ENCODE results near the gene PPIL1. TPM values are rescaled to one million over a fixed set of nuclear protein-coding genes. Genes with fewer than 3 reads are reported as not detected.
A peak's percentile ranks its signal among the peaks of the same experiment; 100 is the strongest.
"Not testable (repeated sequence)": the region's sequence is repeated elsewhere in the genome, so short reads cannot be mapped to it uniquely, and the experiment has no call there.

The PPIL1 gene
- total and polyA plus RNA-seq, 5 donors: 49.4 to 75.6 (median 67.5) TPM

- DNase-seq (no peak), ATAC-seq (no peak)
- no peak overlapping the region for H3K4me3 ChIP-seq (ENCODE audit: low read length)
- WGBS: 59% methylated on average over 4 of the region's 4 CpGs
- no peak overlapping the region for H3K27ac ChIP-seq (ENCODE audit: low read length)
- H3K9me3 ChIP-seq (ENCODE audit: control insufficient read depth, low read length): no peaks in the 10 kb centered on the region
- intact Hi-C loops (cut with DNase I): no loop called here
- peaks cover 4% of the 10 kb centered on the region for H3K4me1 ChIP-seq (ENCODE audit: control insufficient read depth, insufficient read depth, low read length)
- no peaks in the 10 kb centered on the region for H3K27me3 ChIP-seq (ENCODE audit: control insufficient read depth, insufficient read depth)
These were observed 37.4 kb upstream of the PPIL1 start for GRCh38 chr6:36912030-36912454.

GRCh38 chr6:36908747-36909146 is 34.1 kb upstream of the PPIL1 start:
- intact Hi-C loops (cut with DNase I): loop anchor here in 1 of 4 donors (10.0 kb wide), 1 partner anchor 66 kb away; no protein-coding TSS in a partner anchor
- H3K9me3 ChIP-seq (ENCODE audit: control insufficient read depth, low read length): no peaks in the 10 kb centered on the region
- ATAC-seq: no peak
- no peak for DNase-seq
- 64% methylated on average over 2 of the region's 2 CpGs for WGBS
- no peak overlapping the region for H3K4me3 ChIP-seq (ENCODE audit: low read length)
- H3K27ac ChIP-seq (ENCODE audit: low read length): peak overlapping the region; percentile 61
- H3K4me1 ChIP-seq (ENCODE audit: control insufficient read depth, insufficient read depth, low read length): peaks cover 6% of the 10 kb centered on the region
- H3K27me3 ChIP-seq (ENCODE audit: control insufficient read depth, insufficient read depth): no peaks in the 10 kb centered on the region

- ATAC-seq (peak; percentile 79 to 85), DNase-seq (peak; percentile 60 to 81 (median 72))
- H3K9me3 ChIP-seq (ENCODE audit: control insufficient read depth, low read length): no peaks in the 10 kb centered on the region
- intact Hi-C loops (cut with DNase I): loop anchor here in 1 of 4 donors (10.0 kb wide), 1 partner anchor 67 kb away; no protein-coding TSS in a partner anchor
- peaks cover 6% of the 10 kb centered on the region for H3K4me1 ChIP-seq (ENCODE audit: control insufficient read depth, insufficient read depth, low read length)
- peak overlapping the region; percentile 77 for H3K27ac ChIP-seq (ENCODE audit: low read length)
- no peaks in the 10 kb centered on the region for H3K27me3 ChIP-seq (ENCODE audit: control insufficient read depth, insufficient read depth)
- no peak overlapping the region for H3K4me3 ChIP-seq (ENCODE audit: low read length)
- 38% methylated on average over 5 of the region's 5 CpGs for WGBS
These were observed 33.2 kb upstream of the PPIL1 start for GRCh38 chr6:36907781-36908180.

- peak; percentile 83 for ATAC-seq
- H3K4me3 ChIP-seq (ENCODE audit: low read length): no peak overlapping the region
- intact Hi-C loops (cut with DNase I): loop anchor here in 1 of 4 donors (10.0 kb wide), 1 partner anchor 68 kb away; no protein-coding TSS in a partner anchor
These were observed 32.1 kb upstream of the PPIL1 start for GRCh38 chr6:36906539-36907325.

GRCh38 chr6:36904851-36905393 is 30.3 kb upstream of the PPIL1 start:
- Histone ChIP-seq H3K9me3 (ENCODE audit: control insufficient read depth, low read length) (no peaks in the 10 kb centered on the region), H3K27me3 (ENCODE audit: control insufficient read depth, insufficient read depth) (no peaks in the 10 kb centered on the region), H3K4me1 (ENCODE audit: control insufficient read depth, insufficient read depth, low read length) (peaks cover 6% of the 10 kb centered on the region), H3K4me3 (ENCODE audit: low read length) (no peak overlapping the region), H3K27ac (ENCODE audit: low read length) (no peak overlapping the region)
- intact Hi-C loops (cut with DNase I): loop anchor here in 1 of 4 donors (10.0 kb wide), 1 partner anchor 70 kb away; no protein-coding TSS in a partner anchor
- 99% methylated on average over 5 of the region's 5 CpGs for WGBS
- no peak for ATAC-seq
- DNase-seq: no peak

More at GRCh38 chr6:36906539-36907325, 32.1 kb upstream of the PPIL1 start:
- H3K4me1 ChIP-seq (ENCODE audit: control insufficient read depth, insufficient read depth, low read length): peaks cover 6% of the 10 kb centered on the region
- H3K9me3 ChIP-seq (ENCODE audit: control insufficient read depth, low read length): no peaks in the 10 kb centered on the region
- H3K27ac ChIP-seq (ENCODE audit: low read length): peak overlapping the region; percentile 75
- peak; percentile 59 to 83 (median 82) for DNase-seq
- 21% methylated on average over 2 of the region's 2 CpGs for WGBS
- H3K27me3 ChIP-seq (ENCODE audit: control insufficient read depth, insufficient read depth): no peaks in the 10 kb centered on the region

GRCh38 chr6:36904114-36904513 is 29.5 kb upstream of the PPIL1 start:
- WGBS: 76% methylated on average over 4 of the region's 4 CpGs
- Histone ChIP-seq H3K4me3 (ENCODE audit: low read length) (no peak overlapping the region), H3K4me1 (ENCODE audit: control insufficient read depth, insufficient read depth, low read length) (peaks cover 6% of the 10 kb centered on the region), H3K9me3 (ENCODE audit: control insufficient read depth, low read length) (no peaks in the 10 kb centered on the region), H3K27me3 (ENCODE audit: control insufficient read depth, insufficient read depth) (no peaks in the 10 kb centered on the region), H3K27ac (ENCODE audit: low read length) (no peak overlapping the region)
- ATAC-seq (no peak), DNase-seq (no peak)
- intact Hi-C loops (cut with DNase I): loop anchor here in 1 of 4 donors (10.0 kb wide), 1 partner anchor 71 kb away; no protein-coding TSS in a partner anchor

GRCh38 chr6:36897609-36898008 is 23.0 kb upstream of the PPIL1 start:
- Histone ChIP-seq H3K4me1 (ENCODE audit: control insufficient read depth, insufficient read depth, low read length) (no peaks in the 10 kb centered on the region), H3K9me3 (ENCODE audit: control insufficient read depth, low read length) (no peaks in the 10 kb centered on the region), H3K4me3 (ENCODE audit: low read length) (no peak overlapping the region), H3K27ac (ENCODE audit: low read length) (no peak overlapping the region), H3K27me3 (ENCODE audit: control insufficient read depth, insufficient read depth) (no peaks in the 10 kb centered on the region)
- intact Hi-C loops (cut with DNase I): loop anchor here in 1 of 4 donors (10.0 kb wide), 1 partner anchor 107 kb away; the partner anchor contains the start of gene FGD2
- ATAC-seq (peak in 1 of 2 donors; percentile 63), DNase-seq (no peak)
- 86% methylated on average over 6 of the region's 6 CpGs for WGBS

- Histone ChIP-seq H3K9me3 (ENCODE audit: control insufficient read depth, low read length) (no peaks in the 10 kb centered on the region), H3K27ac (ENCODE audit: low read length) (no peak overlapping the region), H3K4me1 (ENCODE audit: control insufficient read depth, insufficient read depth, low read length) (no peaks in the 10 kb centered on the region), H3K27me3 (ENCODE audit: control insufficient read depth, insufficient read depth) (no peaks in the 10 kb centered on the region), H3K4me3 (ENCODE audit: low read length) (no peak overlapping the region)
- 93% methylated on average over 8 of the region's 8 CpGs for WGBS
- no peak for DNase-seq
- intact Hi-C loops (cut with DNase I): loop anchor here in 1 of 4 donors (10.0 kb wide), 1 partner anchor 111 kb away; the partner anchor contains the start of gene FGD2
- ATAC-seq: no peak
These were observed 19.7 kb upstream of the PPIL1 start for GRCh38 chr6:36893976-36894932.

GRCh38 chr6:36891153-36891552 is 16.6 kb upstream of the PPIL1 start:
- not testable (repeated sequence) for DNase-seq; H3K4me3 ChIP-seq (ENCODE audit: low read length); ATAC-seq; H3K27ac ChIP-seq (ENCODE audit: low read length); H3K27me3 ChIP-seq (ENCODE audit: control insufficient read depth, insufficient read depth); H3K9me3 ChIP-seq (ENCODE audit: control insufficient read depth, low read length); H3K4me1 ChIP-seq (ENCODE audit: control insufficient read depth, insufficient read depth, low read length)
- WGBS: 99% methylated on average over 2 of the region's 2 CpGs
- intact Hi-C loops (cut with DNase I): loop anchor here in 1 of 4 donors (10.0 kb wide), 1 partner anchor 114 kb away; the partner anchor contains the start of gene FGD2

GRCh38 chr6:36890112-36890663 is 15.6 kb upstream of the PPIL1 start:
- DNase-seq (no peak), ATAC-seq (no peak)
- intact Hi-C loops (cut with DNase I): loop anchor here in 1 of 4 donors (10.0 kb wide), 1 partner anchor 115 kb away; the partner anchor contains the start of gene FGD2
- Histone ChIP-seq H3K27me3 (ENCODE audit: control insufficient read depth, insufficient read depth) (no peaks in the 10 kb centered on the region), H3K4me1 (ENCODE audit: control insufficient read depth, insufficient read depth, low read length) (no peaks in the 10 kb centered on the region), H3K4me3 (ENCODE audit: low read length) (no peak overlapping the region), H3K27ac (ENCODE audit: low read length) (no peak overlapping the region), H3K9me3 (ENCODE audit: control insufficient read depth, low read length) (no peaks in the 10 kb centered on the region)
- 92% methylated on average over 3 of the region's 3 CpGs for WGBS

All from right cardiac atrium (tissue), 5 donors.